ENCODE data around the gene SLC26A6.

Gene SLC26A6, protein sequence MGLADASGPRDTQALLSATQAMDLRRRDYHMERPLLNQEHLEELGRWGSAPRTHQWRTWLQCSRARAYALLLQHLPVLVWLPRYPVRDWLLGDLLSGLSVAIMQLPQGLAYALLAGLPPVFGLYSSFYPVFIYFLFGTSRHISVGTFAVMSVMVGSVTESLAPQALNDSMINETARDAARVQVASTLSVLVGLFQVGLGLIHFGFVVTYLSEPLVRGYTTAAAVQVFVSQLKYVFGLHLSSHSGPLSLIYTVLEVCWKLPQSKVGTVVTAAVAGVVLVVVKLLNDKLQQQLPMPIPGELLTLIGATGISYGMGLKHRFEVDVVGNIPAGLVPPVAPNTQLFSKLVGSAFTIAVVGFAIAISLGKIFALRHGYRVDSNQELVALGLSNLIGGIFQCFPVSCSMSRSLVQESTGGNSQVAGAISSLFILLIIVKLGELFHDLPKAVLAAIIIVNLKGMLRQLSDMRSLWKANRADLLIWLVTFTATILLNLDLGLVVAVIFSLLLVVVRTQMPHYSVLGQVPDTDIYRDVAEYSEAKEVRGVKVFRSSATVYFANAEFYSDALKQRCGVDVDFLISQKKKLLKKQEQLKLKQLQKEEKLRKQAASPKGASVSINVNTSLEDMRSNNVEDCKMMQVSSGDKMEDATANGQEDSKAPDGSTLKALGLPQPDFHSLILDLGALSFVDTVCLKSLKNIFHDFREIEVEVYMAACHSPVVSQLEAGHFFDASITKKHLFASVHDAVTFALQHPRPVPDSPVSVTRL

DNA sequence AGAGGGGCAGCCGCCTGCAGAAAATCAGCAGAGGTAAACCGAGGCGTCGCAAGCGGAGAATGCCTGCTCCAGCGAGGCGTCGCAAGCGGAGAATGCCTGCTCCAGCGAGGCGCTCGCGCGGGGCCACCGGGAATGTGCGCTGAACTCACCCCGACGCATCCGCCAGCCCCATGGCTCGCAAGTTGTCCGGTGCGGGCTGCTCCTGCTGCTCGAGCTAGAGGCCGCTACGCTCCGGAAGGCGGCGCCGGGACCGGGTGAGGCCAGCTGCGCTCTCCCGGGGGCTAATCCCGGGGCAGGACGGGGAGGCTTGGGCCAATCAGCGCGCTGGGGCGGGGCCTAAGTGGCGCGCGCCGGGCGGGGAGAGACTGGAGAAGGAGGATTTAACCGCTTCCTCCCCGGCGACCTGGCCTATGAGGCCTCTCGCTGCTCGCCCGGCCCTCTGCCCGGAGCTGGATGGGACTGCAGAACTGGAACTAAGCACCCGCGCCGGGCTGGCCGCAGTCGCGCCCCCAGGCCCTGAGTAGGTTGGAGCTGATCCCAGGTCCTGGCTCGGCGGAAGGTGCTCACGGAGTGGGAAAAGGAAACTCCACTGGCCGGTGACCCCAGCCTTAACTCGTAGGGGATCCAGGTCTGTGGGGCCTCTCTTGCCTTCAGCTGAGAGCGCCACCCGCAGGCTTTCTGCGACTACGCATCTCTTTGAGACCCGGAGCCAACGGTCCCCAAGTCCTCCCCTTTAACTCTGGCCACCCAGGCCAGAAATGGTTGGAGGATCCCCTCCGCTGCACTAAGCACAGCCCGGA, at the start of gene SLC26A6:
Gene SLC26A6, minus strand, starts transcription at position 240 of the 800 bp plus-strand sequence. Its CDS starts 68 bp downstream, at position 172.
- H3K9ac ChIP-seq (ENCODE audit: low read length): peak within 1 kb of the TSS; percentile 78
- peak within 1 kb of the TSS; percentile 80 for H3K27ac ChIP-seq (ENCODE audit: low read depth, low read length)
- peaks cover 14% of the 10 kb centered on the region for H3K36me3 ChIP-seq (ENCODE audit: control insufficient read depth, insufficient read depth, low read length)
- H3K27me3 ChIP-seq (ENCODE audit: control insufficient read depth, insufficient read depth, low read length): no peaks in the 10 kb centered on the region
- H3K4me3 ChIP-seq (ENCODE audit: low read length): peak within 1 kb of the TSS; percentile 76
- no peaks in the 10 kb centered on the region for H3K4me1 ChIP-seq (ENCODE audit: control insufficient read depth, insufficient read depth, low read length)

DNA sequence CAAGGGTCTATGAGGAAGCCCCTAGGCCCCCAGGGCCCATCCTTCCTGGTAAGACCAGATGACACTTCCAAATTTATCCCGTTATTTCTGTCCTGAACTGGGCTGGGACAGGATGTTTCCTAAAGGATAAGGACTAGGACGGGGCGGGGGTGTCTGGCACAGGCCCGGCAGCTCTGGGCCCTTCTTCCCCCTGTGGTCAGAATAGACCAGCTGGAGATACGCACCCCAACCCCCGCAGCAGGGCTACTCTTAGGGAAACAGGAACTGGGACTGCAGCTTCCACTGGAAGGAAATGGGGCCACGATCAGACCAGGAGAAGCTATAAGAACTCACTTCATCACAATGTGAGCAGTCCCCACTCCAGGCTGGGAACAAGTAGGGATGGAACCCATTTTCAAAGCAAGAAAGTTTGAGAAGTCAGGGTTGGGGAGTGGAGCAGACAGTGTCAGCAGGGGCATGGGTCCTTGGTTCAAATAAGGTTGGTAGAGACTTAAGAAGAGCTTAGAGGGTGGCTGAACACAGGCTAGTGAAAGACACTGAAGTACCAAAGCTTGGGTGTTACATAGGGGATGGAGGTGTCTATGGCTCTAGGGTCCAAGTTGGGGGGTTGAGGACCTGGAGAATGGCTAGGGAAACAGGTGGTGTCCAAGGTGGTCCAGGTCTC, 49.4 kb upstream of the SLC26A6 start:
- H3K36me3 ChIP-seq (ENCODE audit: control insufficient read depth, insufficient read depth, low read length): peaks cover 50% of the 10 kb centered on the region
- no peak overlapping the region for H3K27ac ChIP-seq (ENCODE audit: low read depth, low read length)
- peak overlapping the region; percentile 53 for H3K4me3 ChIP-seq (ENCODE audit: low read length)

DNA sequence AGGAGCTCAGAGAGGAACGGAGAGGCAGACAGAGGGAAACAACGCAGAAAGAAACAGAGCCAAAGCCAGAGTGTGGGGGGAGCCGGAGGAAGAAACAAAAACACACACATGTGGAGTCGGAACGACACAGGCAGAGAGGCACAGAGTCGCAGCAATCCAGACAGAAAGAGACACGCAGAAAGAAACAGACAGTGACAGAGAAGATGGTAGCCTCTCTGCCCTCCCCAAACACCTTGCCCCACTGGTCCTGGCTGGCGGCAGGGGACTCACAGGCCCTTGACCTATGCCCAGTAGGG, 48.7 kb upstream of the SLC26A6 start:
- peaks cover 44% of the 10 kb centered on the region for H3K36me3 ChIP-seq (ENCODE audit: control insufficient read depth, insufficient read depth, low read length)
- no peak overlapping the region for H3K9ac ChIP-seq (ENCODE audit: low read length)
- no peak overlapping the region for H3K27ac ChIP-seq (ENCODE audit: low read depth, low read length)
- H3K27me3 ChIP-seq (ENCODE audit: control insufficient read depth, insufficient read depth, low read length): no peaks in the 10 kb centered on the region
- H3K4me1 ChIP-seq (ENCODE audit: control insufficient read depth, insufficient read depth, low read length): peaks cover 8% of the 10 kb centered on the region
- H3K4me3 ChIP-seq (ENCODE audit: low read length): peak overlapping the region; percentile 23

More for the DNA sequence above, 49.4 kb upstream of the SLC26A6 start:
- Histone ChIP-seq H3K4me1 (ENCODE audit: control insufficient read depth, insufficient read depth, low read length) (peaks cover 8% of the 10 kb centered on the region), H3K27me3 (ENCODE audit: control insufficient read depth, insufficient read depth, low read length) (no peaks in the 10 kb centered on the region), H3K9ac (ENCODE audit: low read length) (no peak overlapping the region)

DNA sequence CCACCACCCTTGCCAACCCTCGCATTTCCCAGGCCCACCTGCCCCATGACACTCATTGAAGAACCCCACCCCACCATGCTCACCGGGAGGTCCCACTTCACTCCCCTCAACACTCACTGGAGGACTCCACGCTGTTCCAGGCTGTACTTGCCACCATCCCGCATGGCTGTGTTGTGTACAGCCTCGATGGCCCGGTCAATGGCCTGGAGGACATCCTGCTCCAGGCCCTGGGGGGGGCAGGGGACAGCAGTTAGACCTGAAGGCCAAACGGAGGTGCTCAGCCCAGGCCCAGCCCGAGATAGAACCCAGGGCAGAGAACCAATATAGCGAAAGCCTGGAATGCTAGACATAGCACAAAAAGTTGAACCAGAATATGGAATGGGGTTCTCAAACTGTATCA, 47.5 kb upstream of the SLC26A6 start:
- Histone ChIP-seq H3K4me3 (ENCODE audit: low read length) (no peak overlapping the region), H3K4me1 (ENCODE audit: control insufficient read depth, insufficient read depth, low read length) (peaks cover 8% of the 10 kb centered on the region), H3K36me3 (ENCODE audit: control insufficient read depth, insufficient read depth, low read length) (peaks cover 37% of the 10 kb centered on the region), H3K27me3 (ENCODE audit: control insufficient read depth, insufficient read depth, low read length) (no peaks in the 10 kb centered on the region), H3K9ac (ENCODE audit: low read length) (no peak overlapping the region), H3K27ac (ENCODE audit: low read depth, low read length) (no peak overlapping the region)

DNA sequence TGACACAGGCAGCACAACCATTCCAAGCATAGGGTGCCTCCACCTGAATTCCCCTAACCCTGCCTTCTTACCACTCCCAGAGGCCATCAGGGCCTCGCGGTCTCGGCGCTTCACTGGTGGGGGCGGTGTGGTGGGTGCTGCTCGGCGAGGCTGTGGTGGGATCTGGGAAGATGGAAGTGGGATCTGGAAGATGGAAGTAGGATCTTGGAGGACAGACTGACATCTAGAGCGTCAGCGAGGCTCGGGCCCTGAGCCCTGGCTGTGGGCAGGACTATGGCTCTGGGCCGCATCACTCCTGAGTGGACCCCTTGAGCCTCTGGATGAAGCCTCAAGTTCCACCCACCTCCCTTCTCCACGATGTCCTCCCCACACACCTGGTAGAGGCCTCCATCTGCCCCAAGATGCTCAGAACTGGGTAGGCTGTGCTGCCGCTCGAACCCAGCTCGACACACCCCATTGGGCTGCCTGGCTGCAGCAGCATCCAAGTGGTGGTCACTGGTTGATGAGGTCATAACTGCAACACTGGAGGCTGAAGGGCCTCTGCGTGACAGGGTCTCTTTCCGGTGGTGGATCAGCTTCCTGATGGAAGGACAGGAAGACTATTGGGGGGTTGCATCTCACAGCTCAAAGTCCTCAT, 46.8 kb upstream of the SLC26A6 start:
- Histone ChIP-seq H3K36me3 (ENCODE audit: control insufficient read depth, insufficient read depth, low read length) (peaks cover 34% of the 10 kb centered on the region), H3K9ac (ENCODE audit: low read length) (no peak overlapping the region), H3K4me1 (ENCODE audit: control insufficient read depth, insufficient read depth, low read length) (peaks cover 8% of the 10 kb centered on the region), H3K27me3 (ENCODE audit: control insufficient read depth, insufficient read depth, low read length) (no peaks in the 10 kb centered on the region), H3K4me3 (ENCODE audit: low read length) (no peak overlapping the region), H3K27ac (ENCODE audit: low read depth, low read length) (no peak overlapping the region)

DNA sequence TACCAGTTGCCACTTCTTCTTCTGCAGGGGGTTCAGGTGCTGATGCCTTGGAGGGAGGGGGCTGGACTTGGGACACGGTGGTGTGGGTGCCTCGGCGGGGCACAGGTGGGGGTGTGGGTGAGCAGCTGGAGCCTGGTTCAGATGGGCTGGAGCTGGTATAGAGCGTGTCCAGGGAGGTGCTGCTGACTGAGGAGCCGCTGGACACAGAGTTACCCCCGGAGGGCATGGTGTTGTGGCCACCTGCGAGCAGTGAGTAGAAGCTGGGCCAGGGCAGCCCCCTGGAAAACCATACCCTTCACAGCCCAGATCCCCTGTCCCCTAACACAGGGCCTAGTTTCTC, 46.2 kb upstream of the SLC26A6 start:
- Histone ChIP-seq H3K4me3 (ENCODE audit: low read length) (no peak overlapping the region), H3K4me1 (ENCODE audit: control insufficient read depth, insufficient read depth, low read length) (peaks cover 6% of the 10 kb centered on the region), H3K9ac (ENCODE audit: low read length) (no peak overlapping the region), H3K36me3 (ENCODE audit: control insufficient read depth, insufficient read depth, low read length) (peaks cover 34% of the 10 kb centered on the region), H3K27me3 (ENCODE audit: control insufficient read depth, insufficient read depth, low read length) (no peaks in the 10 kb centered on the region), H3K27ac (ENCODE audit: low read depth, low read length) (no peak overlapping the region)

DNA sequence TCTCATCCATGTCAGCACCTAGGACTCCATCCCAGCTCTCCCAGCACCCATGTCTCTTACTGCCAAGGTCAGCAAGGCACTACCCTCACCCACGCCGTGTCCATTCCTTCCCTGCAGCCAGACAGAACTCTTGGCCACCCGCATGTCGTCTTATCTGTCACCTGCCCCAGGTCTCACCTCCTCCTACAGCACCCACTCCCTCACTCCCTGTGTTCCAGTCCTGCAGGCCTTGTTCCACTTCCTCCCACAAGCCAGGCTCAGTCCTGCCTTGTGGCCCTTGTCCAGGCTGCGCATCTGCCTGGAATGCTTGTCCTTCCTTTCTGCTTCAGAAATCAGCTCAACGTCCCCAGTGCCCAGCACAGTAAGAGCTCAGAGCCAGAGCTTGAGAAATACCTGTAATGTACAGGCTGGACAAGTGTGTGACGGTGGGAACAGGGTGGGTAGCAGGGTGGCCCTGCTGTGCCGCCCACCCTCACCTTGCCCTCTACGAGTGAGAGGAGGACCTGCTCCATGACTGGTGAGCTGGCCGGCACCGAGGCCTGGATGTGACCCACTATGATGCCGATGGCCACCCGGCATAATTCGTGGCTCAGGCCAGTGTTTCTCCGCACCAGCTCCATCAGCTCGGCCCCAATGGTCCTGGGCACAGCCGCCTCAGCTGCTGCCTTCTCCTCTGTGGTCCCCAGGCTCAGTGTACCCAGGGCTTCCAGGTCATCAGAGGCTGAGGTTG, 45.7 kb upstream of the SLC26A6 start:
- Histone ChIP-seq H3K4me1 (ENCODE audit: control insufficient read depth, insufficient read depth, low read length) (peaks cover 5% of the 10 kb centered on the region), H3K4me3 (ENCODE audit: low read length) (no peak overlapping the region), H3K27ac (ENCODE audit: low read depth, low read length) (no peak overlapping the region), H3K36me3 (ENCODE audit: control insufficient read depth, insufficient read depth, low read length) (peaks cover 34% of the 10 kb centered on the region), H3K27me3 (ENCODE audit: control insufficient read depth, insufficient read depth, low read length) (no peaks in the 10 kb centered on the region), H3K9ac (ENCODE audit: low read length) (no peak overlapping the region)

DNA sequence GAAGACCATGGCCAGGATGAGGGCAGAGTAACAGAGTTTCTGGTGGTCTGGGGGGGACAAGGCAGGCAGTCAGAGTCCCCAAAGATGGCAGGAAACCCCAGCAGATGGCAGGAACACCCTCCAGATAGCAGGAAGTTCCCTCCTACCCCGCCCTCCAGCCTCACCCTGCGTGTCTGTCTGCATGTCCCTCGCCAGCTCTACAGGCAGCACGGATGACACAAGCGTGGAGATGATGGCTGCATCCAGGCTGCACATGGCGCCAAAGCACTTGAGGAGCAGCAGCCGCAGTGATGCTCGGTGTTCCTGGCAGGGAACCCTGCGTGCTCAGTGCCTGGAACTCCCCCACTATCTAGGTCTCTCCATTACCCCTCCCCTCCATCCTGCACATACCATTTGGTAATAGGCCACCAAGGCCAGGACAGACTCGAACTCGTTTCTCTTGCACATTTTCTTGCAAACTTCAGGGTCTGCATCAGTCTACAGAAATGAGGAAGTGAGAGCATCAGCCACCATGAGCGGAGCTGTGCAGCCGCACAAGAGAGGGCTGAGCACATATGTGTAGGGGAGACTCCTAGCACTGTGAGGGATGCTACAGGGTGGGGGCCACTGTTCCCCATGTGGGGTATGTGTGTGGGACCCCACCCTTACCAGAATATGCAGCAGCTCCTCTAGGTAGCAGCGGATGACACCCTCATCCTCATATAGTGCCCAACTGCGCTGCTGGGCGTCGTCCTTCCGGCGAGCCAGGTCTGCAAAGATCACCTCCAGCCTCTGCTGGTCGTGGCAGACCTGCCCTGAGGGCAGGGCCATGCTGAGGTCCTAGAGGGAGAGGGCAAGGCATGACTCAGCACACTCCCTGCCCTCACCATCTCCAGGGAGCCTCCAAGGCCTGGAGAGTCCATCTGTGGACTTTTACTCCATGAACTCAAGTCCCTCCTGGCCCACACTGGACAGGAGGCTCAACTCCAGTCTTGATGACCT, 44.4 kb upstream of the SLC26A6 start:
- Histone ChIP-seq H3K4me1 (ENCODE audit: control insufficient read depth, insufficient read depth, low read length) (peaks cover 2% of the 10 kb centered on the region), H3K36me3 (ENCODE audit: control insufficient read depth, insufficient read depth, low read length) (peaks cover 34% of the 10 kb centered on the region), H3K4me3 (ENCODE audit: low read length) (no peak overlapping the region), H3K27me3 (ENCODE audit: control insufficient read depth, insufficient read depth, low read length) (no peaks in the 10 kb centered on the region), H3K27ac (ENCODE audit: low read depth, low read length) (no peak overlapping the region), H3K9ac (ENCODE audit: low read length) (no peak overlapping the region)

DNA sequence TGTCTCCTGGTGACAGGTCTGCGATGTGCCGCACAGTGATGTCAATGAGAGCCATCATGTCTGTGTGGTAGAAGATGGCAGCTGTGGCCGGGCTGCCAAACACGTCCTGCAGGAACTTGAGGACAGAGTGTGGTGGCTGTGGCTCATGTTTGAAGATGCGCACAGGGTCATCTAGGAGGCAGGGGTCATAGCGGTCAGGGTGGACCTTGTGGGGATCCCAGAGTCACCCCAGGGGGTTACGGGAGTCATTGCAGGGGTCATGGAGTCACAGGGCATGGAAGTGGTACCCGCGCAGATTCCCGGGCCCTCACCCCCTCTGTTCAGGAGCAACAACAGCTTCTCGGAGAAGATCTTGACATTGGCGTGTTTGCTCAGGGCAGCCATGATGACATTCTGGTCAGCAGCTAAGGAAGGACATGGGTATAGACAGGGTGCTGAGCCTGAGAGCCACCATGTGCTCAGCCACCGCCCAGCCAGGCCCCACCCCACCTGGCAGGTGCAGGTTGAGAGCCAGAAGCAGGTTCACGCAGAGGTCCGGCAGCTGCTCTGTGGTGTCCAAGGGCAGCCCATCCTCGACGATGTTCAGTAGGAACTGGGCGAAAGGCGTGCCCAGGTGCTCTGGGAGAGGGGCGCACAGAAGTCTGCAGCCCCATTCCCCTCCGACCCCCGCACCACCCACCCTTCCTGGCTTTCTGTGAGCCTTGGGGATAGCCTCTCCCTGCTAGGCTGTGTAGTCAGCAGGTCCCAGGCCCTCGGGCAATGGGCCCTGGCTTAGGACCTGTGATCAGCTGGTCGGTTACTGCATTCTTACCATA, 43.5 kb upstream of the SLC26A6 start:
- Histone ChIP-seq H3K27me3 (ENCODE audit: control insufficient read depth, insufficient read depth, low read length) (no peaks in the 10 kb centered on the region), H3K9ac (ENCODE audit: low read length) (no peak overlapping the region), H3K36me3 (ENCODE audit: control insufficient read depth, insufficient read depth, low read length) (peaks cover 34% of the 10 kb centered on the region), H3K27ac (ENCODE audit: low read depth, low read length) (no peak overlapping the region), H3K4me1 (ENCODE audit: control insufficient read depth, insufficient read depth, low read length) (no peaks in the 10 kb centered on the region), H3K4me3 (ENCODE audit: low read length) (no peak overlapping the region)

DNA sequence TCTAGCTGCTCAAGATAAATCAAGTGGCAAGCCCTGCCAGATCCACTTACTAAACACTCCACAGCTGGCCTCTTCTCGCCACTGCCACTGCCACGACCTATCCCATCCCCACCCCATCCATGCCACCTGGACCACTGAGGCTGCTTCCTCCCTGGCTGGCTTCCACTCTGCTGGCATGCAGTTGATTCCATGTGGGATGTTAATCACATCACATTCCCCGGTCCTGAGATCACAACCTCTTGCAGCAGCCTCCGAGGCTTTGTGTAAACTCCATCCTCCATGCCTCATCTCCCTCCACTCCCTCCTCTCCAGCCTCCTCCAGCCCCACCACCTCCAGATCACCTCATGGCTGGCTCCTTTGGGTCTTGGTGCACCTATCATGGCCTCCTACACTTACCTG, 42.8 kb upstream of the SLC26A6 start:
- no peak overlapping the region for H3K4me3 ChIP-seq (ENCODE audit: low read length)
- H3K27me3 ChIP-seq (ENCODE audit: control insufficient read depth, insufficient read depth, low read length): no peaks in the 10 kb centered on the region
- H3K36me3 ChIP-seq (ENCODE audit: control insufficient read depth, insufficient read depth, low read length): peaks cover 34% of the 10 kb centered on the region
- no peak overlapping the region for H3K9ac ChIP-seq (ENCODE audit: low read length)
- no peak overlapping the region for H3K27ac ChIP-seq (ENCODE audit: low read depth, low read length)
- H3K4me1 ChIP-seq (ENCODE audit: control insufficient read depth, insufficient read depth, low read length): no peaks in the 10 kb centered on the region
